Left hindlimb (tissue), 1 donor: ENCODE data around the gene SCN4A.

Experiments
- DNase-seq: peaks from one replicate; pipeline ENCODE4 v3.0.0-alpha.2; 2018

The SCN4A gene

GRCh38 chr17:63954402-63955063 is 18.2 kb downstream of the SCN4A start:
- no peak for DNase-seq

- DNase-seq, result no peak
These were observed 21.5 kb downstream of the SCN4A start for GRCh38 chr17:63950940-63951907.

DNA sequence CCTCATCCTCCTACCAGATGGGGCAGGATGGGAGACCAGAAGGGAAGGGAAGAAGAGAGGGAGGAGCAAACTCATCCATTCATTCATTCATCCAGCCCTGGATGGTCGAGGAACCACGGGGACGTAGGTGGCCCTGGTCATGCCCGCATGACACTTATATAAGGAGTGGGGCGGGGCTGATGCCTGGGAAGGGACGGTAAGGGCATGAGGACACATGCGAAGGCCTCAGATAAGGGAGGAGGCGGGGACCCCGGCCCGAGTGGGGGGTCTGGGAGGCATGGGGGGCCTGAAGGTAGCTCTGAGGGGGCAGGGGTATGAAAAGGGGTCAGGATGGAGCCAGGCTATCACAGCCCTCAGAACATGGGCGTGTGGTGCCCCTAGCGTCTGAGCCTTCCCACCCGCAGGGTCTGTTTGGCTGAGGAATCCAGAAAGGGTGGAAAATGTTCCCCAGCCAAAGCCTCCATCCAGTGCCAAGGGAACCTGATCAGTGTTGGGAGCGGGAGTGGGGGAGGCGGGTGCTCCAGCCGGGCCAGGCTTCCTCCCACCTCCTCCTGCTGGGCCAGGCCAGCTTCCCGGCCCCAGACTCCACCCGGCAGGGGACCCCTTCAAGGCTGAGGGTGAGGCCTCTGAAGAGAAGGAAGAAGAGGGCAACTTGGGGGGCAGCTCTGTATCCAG is 23.0 kb downstream of the SCN4A start:
- DNase-seq, result peak; percentile 67

- DNase-seq, result no peak
These were observed 24.2 kb downstream of the SCN4A start for GRCh38 chr17:63948521-63948920.

- no peak for DNase-seq
These were observed 24.9 kb downstream of the SCN4A start for GRCh38 chr17:63947711-63948330.

DNA sequence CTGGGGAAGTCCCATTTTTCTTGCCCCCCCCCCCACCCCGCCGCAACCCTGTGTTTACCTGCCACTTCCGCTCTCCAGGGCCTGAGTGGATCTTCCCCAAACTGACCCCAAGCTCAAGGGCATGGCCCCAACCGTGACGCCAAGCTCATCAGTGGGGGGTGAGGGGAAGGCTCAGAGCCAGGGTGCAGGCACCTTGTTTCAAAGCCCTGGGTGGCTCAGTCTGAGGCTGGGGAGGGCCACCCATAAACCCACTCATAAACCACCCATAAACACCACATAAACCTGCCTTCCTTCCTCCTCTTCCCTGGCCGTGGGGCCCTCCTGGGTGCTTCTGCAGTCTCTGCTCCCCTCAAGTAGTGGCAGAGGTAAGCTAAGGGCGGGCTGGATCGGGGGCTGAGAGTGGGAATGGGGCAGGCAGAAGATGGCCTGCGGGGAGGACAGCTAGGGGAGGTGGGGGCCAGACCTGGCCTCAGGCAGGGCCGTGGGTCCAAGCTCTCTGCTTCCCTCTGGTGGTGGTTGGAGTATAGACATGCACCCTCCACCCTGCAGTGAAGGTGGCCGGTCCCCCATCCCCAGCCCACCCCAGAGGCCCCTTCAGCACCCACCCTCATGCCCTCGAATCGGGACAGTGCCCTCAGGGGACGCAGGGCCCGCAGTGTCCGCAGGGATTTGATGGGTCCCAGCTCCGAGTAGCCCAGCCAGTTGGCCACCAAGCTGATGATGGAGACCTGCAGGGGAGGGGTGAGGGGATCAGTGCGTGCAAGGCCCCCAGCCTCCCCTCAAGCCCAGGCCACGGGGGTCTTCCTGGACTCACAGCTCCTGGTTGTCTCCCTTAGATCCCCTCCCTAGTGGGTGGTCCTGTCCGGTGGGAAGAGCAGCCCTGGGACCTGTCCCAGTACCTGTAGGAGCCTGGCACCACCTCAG is 26.0 kb downstream of the SCN4A start:
- no peak for DNase-seq

GRCh38 chr17:63945784-63946439 is 26.8 kb downstream of the SCN4A start:
- DNase-seq, result peak; percentile 22

DNA sequence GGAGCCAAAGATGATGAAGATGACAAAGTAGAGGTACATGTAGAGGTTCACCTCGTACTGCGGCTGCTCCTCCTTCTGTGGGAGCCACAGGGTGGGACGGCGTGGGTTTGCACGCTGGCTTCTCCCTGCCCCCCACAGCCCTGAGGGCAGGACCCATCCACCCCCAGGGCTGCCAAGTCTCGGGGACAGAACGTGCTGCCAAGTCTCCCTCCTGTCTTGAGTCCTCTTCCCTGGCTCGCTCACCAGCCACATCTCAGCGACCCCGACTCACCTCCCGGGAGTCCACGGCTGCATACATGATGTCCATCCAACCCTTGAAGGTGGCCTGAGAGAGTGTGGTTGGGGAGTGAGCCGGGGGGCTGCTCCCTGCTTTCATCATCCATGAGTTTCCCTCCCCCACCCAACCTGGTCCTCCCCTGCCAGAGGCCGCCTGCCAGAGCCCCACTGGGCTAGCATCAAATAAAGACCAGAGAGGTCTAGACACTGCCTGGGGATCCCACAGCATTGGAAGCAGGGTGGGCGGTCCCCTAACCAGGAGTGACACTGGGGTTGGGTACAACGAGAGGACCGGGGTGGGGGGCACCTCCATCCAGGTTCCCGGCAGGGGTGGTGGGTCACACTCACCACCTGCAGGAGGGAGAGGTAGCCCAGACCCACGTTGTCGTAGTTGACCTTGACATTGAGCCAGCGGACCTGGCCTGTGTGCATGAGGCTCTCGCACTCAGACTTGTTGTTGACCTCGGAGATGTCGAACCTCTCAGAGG is 27.8 kb downstream of the SCN4A start:
- no peak for DNase-seq

DNA sequence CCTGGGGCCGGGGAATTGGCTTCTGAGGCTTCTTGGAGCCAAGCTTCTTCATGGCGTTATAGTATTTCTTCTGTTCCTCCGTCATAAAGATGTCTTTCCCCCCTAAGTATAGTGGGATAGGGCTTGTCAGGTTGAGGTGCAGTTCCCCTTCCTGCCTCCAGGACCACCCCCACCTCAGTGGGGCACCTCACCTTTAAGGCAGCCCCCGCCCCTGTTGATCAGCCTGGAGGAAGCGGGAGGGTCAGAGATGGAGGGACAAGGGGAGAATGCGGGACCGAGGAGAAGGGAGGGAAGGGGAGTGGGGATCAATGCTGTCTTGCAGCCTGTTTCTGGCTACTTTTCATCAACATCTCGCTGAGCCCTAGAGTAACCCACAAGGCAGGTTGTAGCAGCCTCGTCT is 29.0 kb downstream of the SCN4A start:
- DNase-seq, result no peak

DNA sequence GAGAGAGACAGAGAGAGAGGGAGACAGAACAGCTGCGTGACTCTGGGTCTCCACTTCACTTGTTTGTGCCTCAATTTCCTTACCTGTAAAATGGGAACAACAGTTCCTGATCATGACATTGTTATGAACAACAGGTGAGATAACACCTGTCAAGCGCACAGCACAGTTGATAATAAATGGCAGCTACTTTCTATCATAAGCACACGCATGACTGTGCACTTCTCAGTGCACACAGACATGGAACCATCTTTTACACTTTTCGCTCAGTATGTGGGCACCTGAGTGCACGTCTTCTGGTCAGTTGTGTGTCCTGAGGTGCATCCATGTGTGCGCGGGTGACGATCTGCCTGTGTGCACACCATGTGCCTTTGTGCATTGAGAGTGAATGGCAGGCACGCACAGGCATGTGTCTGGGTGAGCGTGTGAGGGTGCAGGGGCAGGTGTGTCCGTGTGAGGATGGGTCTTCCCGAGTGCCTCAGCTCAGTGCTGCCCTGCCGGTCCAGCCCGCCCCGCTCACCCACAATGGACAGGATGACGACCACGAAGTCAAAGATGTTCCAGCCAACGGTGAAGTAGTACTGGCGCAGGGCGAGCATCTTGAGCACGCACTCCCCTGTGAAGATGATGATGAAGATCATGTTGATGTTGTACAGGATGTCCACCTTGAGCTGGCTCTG is 30.3 kb downstream of the SCN4A start:
- DNase-seq, result no peak

GRCh38 chr17:63941751-63942150 is 31.0 kb downstream of the SCN4A start:
- no peak for DNase-seq

DNA sequence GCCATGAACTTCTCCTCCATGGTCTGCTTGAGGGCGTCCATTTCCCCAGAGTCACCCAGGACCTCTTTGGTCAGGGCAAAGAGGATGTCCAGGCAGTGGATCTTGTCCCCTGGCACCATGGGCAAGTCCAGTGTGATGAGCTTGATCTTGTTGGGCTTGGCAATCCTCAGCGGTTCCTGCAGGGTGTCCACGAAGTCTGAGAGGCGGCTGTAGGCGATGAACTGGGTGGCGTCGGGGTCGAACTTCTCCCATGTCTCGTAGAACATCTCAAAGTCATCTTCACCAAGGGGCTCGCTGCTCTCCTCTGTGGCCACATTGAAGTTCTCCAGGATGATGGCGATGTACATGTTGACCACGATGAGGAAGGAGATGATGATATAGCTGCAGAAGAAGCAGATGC is 31.6 kb downstream of the SCN4A start:
- DNase-seq, result no peak

DNA sequence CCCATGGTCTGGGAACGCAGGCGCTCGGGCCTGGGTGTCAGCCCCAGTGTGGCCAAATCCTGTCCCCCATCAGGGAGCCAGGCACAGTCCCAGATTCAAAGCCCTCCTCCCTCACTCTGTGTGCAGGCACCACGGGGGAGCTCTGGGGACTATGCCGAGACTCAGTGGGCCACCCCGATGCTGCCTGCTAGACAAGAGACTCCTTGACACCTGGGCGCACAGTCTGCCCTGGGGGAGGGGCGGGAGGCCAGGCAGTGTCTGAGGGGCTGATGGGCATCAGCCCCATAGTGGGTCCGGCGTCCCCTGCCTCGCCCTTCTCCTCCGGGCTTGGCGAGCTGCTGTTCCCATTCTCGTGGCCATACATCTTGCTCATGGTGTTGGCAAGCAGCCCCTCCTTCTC is 32.1 kb downstream of the SCN4A start:
- no peak for DNase-seq

DNA sequence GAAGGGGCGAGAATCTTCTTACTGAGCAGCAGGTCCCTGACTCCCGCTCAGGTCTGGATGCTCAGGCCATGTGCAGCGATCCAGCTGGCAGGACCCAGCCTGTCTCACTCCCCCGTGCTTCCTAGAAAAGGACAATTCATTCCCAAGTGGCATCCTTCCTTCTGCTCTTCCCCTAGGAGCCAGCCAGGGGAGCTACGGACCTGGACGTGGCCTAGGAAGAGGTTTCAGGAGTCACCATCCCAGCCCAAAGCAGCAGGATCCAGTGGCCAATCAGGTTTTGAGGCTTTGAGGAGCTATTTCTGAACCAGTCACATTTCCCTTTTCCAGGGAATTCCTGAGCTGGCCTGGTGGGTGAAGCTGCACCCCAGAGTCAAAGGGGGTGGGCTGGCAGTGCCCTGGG is 32.8 kb downstream of the SCN4A start:
- DNase-seq, result no peak

- no peak for DNase-seq
These were observed 33.3 kb downstream of the SCN4A start for GRCh38 chr17:63939401-63939800.

- DNase-seq, result no peak
These were observed 34.8 kb downstream of the SCN4A start for GRCh38 chr17:63937920-63938319.

GRCh38 chr17:63937319-63937718 is 35.4 kb downstream of the SCN4A start:
- DNase-seq, result no peak

DNA sequence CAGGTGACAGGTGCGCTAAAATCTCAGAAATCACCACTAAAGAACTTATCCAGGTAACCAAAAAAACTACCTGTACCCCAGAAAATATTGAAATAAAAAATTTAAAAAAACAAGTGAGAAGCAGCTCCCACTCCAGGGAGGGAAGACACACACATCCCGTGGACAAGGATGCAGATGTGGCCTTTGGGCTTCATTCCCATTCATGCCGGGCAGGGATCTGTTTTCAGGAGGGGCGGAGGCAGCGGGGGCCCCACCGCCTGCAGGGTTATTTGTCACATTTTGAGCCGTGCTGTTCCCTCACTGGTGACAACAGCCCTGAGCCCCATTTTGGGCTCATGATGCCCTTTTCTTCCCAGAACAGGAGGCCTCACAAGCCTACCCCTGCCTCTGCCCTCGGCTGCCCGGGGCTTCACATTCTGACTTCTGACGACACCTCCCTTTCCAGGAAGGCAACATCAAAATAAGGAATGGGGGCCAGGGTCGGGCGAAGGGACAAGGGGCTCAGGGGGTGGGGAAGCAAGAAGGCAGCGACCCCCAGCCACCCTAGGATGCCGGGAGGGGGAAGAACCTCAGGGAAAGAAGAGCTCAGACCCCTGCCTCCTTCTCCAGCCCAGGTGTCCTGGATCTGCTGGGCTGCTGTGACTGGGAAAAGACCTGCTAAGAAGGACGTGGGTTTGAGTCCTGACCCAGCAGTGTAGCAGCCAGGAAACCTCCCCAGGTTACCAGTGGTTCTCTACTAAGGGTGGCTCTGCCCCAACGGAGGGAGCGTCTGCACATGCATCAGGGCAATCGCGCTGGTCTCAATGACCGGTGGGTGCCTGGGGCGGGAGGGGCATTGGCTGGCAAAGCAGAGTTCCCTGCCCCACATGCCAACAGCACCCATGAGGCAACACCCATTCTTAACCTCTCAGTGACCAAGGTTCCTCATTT is 38.3 kb downstream of the SCN4A start:
- DNase-seq, result no peak

- no peak for DNase-seq
These were observed 39.1 kb downstream of the SCN4A start for GRCh38 chr17:63933598-63933997.
